Cardiac muscle cell (in vitro differentiated cells and primary cell): Measurements from ENCODE around the gene PTPN22. TPM values are rescaled to one million over a fixed set of nuclear protein-coding genes. Genes with fewer than 3 reads are reported as not detected.

Experiments used
- DNase-seq, 2 donors: peaks; one replicate each; pipeline versions ENCODE4 v3.0.0 to v3.0.0-alpha.2; 2010 to 2017; ENCODE audit warnings: low read depth in 1 of 2, low spot score in 1 of 2
- H3K27ac ChIP-seq: fragments of 200-600 bp; sonication (generic); 2 replicates; pipeline ENCODE4 v1.5.1; 2016
- H3K27me3 ChIP-seq: fragments of 200-600 bp; sonication (generic); 2 replicates; pipeline ENCODE4 v1.6.0; 2016; ENCODE audit warnings: control low read depth
- H3K36me3 ChIP-seq: fragments of 200-600 bp; sonication (generic); 2 replicates; pipeline ENCODE4 v1.5.1; 2016; ENCODE audit warnings: control low read depth
- H3K4me1 ChIP-seq: fragments of 200-600 bp; sonication (generic); 2 replicates; pipeline ENCODE4 v1.8.1; 2017; ENCODE audit warnings: low read depth, mild to moderate bottlenecking, mixed run types
- H3K4me3 ChIP-seq: fragments of 200-600 bp; sonication (generic); 2 replicates; pipeline ENCODE4 v1.5.1; 2016; ENCODE audit warnings: mild to moderate bottlenecking
- H3K9me3 ChIP-seq: fragments of 200-600 bp; sonication (generic); 2 replicates; pipeline ENCODE4 v1.5.1; 2017; ENCODE audit warnings: low read depth, mild to moderate bottlenecking, control low read depth
- polyA plus RNA-seq: library from polyadenylated mRNA; unstranded; fragments of >200 nt; fragmentation: Nextera tagmentation; extraction: Ambion mirVana; gene quantifications from 2 replicates; pipeline ENCODE4 v1.2.1, GENCODE V29; 2016
- total RNA-seq: library from RNA; depleted of rRNA; stranded (reverse); fragments of >200 nt; gene quantifications from 2 replicates; pipeline ENCODE4 v1.2.3, GENCODE V29; 2016
- TF ChIP-seq, protein P1 (sequence below): IDR thresholded peaks from 2 replicates; pipeline ENCODE4 v1.5.1; 2012; ENCODE audit warnings: low read depth, mild to moderate bottlenecking, low read length

PTPN22 gene
- total and polyA plus RNA-seq, 2 experiments from 2014 or later, result not detected

DNA sequence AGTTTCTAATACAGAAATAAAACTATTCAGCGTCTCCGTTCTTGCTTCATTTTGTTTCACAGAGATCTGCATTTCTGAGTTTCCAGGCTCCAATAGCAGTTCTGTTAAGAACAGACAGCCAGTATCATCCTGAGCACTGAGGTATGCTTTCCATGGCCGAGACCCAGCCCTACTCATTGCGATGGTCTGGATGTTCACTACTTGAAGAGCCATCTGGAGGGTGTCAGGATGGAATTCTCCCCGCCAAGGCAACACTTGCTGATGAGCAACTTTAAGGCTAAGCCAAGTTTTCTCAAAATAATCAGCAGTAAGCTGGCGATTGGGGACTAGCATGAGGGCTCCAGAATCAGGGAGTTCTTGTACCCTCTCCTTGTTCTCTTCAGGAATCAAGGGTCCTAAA lies 23.6 kb upstream of the PTPN22 start:
- Histone ChIP-seq H3K4me1 (no peaks in the 10 kb centered on the region), H3K4me3 (no peak overlapping the region), H3K36me3 (peaks cover 20% of the 10 kb centered on the region), H3K27ac (no peak overlapping the region), H3K9me3 (no peaks in the 10 kb centered on the region), H3K27me3 (no peaks in the 10 kb centered on the region)
- TF ChIP-seq, protein P1, sequence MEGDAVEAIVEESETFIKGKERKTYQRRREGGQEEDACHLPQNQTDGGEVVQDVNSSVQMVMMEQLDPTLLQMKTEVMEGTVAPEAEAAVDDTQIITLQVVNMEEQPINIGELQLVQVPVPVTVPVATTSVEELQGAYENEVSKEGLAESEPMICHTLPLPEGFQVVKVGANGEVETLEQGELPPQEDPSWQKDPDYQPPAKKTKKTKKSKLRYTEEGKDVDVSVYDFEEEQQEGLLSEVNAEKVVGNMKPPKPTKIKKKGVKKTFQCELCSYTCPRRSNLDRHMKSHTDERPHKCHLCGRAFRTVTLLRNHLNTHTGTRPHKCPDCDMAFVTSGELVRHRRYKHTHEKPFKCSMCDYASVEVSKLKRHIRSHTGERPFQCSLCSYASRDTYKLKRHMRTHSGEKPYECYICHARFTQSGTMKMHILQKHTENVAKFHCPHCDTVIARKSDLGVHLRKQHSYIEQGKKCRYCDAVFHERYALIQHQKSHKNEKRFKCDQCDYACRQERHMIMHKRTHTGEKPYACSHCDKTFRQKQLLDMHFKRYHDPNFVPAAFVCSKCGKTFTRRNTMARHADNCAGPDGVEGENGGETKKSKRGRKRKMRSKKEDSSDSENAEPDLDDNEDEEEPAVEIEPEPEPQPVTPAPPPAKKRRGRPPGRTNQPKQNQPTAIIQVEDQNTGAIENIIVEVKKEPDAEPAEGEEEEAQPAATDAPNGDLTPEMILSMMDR, result no peak
- no peak for DNase-seq

DNA sequence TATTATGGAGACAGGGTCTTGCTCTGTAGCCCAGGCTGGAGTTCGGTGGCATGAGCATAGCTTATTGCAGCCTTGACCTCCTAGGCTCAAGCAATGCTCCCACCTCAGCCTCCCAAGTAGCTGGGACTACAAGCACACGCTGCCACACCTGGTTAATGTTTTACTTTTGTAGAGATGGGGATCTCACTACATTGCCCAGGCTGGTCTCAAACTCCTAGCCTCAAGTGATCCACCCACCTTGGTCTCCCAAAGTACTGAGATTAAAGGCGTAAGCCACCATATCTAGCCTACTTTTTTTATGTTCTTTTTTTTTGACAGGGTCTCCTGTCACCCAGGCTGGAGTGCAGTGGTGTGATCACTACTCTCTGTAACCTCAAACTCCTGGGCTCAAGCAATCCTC lies 21.8 kb upstream of the PTPN22 start:
- no peaks in the 10 kb centered on the region for H3K27me3 ChIP-seq
- H3K36me3 ChIP-seq, result peaks cover 15% of the 10 kb centered on the region
- H3K27ac ChIP-seq, result no peak overlapping the region
- no peak for DNase-seq
- TF ChIP-seq, protein P1, result no peak
- no peak overlapping the region for H3K4me3 ChIP-seq
- H3K4me1 ChIP-seq, result no peaks in the 10 kb centered on the region
- no peaks in the 10 kb centered on the region for H3K9me3 ChIP-seq

DNA sequence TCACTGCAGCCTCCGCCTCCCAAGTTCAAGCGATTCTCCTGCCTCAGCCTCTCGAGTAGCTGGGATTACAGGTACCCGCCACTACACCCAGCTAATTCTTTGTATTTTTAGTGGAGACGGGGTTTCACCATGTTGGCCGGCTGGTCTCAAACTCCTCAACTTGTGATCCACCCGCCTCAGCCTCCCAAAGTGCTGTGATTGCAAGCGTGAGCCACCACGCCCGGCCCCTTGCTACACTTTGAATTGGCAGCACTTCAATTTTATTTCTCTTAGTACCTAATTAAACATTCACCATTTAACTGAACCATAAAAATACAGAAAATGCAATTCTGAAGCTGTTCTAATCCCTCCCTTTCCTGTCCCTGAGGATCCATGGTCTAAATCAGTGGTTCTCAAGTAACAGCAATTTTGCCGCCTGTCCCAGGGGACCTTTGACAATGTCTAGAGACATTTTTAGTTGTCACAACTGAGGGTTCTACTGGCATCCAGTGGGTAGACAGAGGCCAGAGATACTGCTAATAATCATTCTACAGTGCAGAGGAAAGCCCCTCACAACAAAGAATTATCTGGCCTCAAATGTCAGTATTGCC lies 20.2 kb upstream of the PTPN22 start:
- Histone ChIP-seq H3K9me3 (no peaks in the 10 kb centered on the region), H3K36me3 (peaks cover 10% of the 10 kb centered on the region), H3K27ac (no peak overlapping the region), H3K4me3 (no peak overlapping the region), H3K4me1 (no peaks in the 10 kb centered on the region), H3K27me3 (no peaks in the 10 kb centered on the region)
- no peak for DNase-seq
- TF ChIP-seq, protein P1, result no peak

GRCh38 chr1:113890816-113891215 lies 19.3 kb upstream of the PTPN22 start:
- H3K9me3 ChIP-seq, result no peaks in the 10 kb centered on the region
- TF ChIP-seq, protein P1, result no peak
- DNase-seq, result no peak

GRCh38 chr1:113887402-113888175 lies 16.1 kb upstream of the PTPN22 start, which contains the start of gene BCL2L15:
TSS of gene BCL2L15 (minus strand) at chr1:113887581. CDS start at chr1:113887375, 206 bp downstream.
- H3K9me3 ChIP-seq, result no peaks in the 10 kb centered on the region
- no peak within 1 kb of the TSS for H3K27ac ChIP-seq
- H3K4me1 ChIP-seq, result no peaks in the 10 kb centered on the region
- H3K27me3 ChIP-seq, result no peaks in the 10 kb centered on the region
- DNase-seq, result no peak
- TF ChIP-seq, protein P1, result no peak
- H3K36me3 ChIP-seq, result no peaks in the 10 kb centered on the region
- no peak within 1 kb of the TSS for H3K4me3 ChIP-seq

More at GRCh38 chr1:113890816-113891215, 19.3 kb upstream of the PTPN22 start:
- Histone ChIP-seq H3K4me3 (no peak overlapping the region), H3K27ac (no peak overlapping the region), H3K36me3 (peaks cover 10% of the 10 kb centered on the region), H3K27me3 (no peaks in the 10 kb centered on the region), H3K4me1 (no peaks in the 10 kb centered on the region)
